Neutrophil (primary cell): ENCODE data around the gene BRMS1L.

ENCODE experiments used
- H3K27ac ChIP-seq: fragments of 200-600 bp; sonication (generic); 2 replicates; pipeline ENCODE4 v1.5.1; 2016; ENCODE audit warnings: mild to moderate bottlenecking, moderate library complexity
- H3K27me3 ChIP-seq: fragments of 200-600 bp; sonication (generic); 2 replicates; pipeline ENCODE4 v1.6.0; 2016; ENCODE audit warnings: mild to moderate bottlenecking
- H3K36me3 ChIP-seq: fragments of 200-600 bp; sonication (generic); 2 replicates; pipeline ENCODE4 v1.5.1; 2017
- H3K4me1 ChIP-seq, 2 experiments: fragments of 200-600 bp in 1 of 2; sonication (generic) in 1 of 2; 1 replicate in 1 of 2; 2 replicates in 1 of 2; pipeline versions ENCODE4 v1.5.1 to v1.6.1; 2013 to 2016; ENCODE audit warnings: low read depth in 1 of 2, low read length in 1 of 2, mild to moderate bottlenecking in 1 of 2, moderate library complexity in 1 of 2; ENCODE audit not compliant: control insufficient read depth in 1 of 2, insufficient read depth in 1 of 2
- H3K4me3 ChIP-seq, 2 experiments: fragments of 200-600 bp in 1 of 2; sonication (generic) in 1 of 2; 1 replicate in 1 of 2; 2 replicates in 1 of 2; pipeline ENCODE4 v1.5.1; 2013 to 2016; ENCODE audit warnings: low read depth in 1 of 2, low read length in 1 of 2, mild to moderate bottlenecking in 1 of 2, moderate library complexity in 1 of 2
- H3K9me3 ChIP-seq: fragments of 200-600 bp; sonication (generic); 2 replicates; pipeline ENCODE4 v1.5.1; 2016
- CTCF ChIP-seq: fragments of 200-600 bp; sonication (generic); IDR thresholded peaks from 2 replicates; pipeline ENCODE4 v1.5.1; 2016; ENCODE audit warnings: antibody characterized with exemption

The BRMS1L gene

GRCh38 chr14:35897616-35898111, 71.5 kb downstream of the BRMS1L start:
- H3K9me3 ChIP-seq: no peaks in the 10 kb centered on the region
- no peaks in the 10 kb centered on the region for H3K27me3 ChIP-seq
- H3K4me1 ChIP-seq: no peaks in the 10 kb centered on the region
- TF ChIP-seq CTCF: no peak
- H3K27ac ChIP-seq: no peak overlapping the region
- H3K36me3 ChIP-seq: no peaks in the 10 kb centered on the region
- H3K4me3 ChIP-seq: no peak overlapping the region

GRCh38 chr14:35898217-35898775, 72.2 kb downstream of the BRMS1L start:
- TF ChIP-seq CTCF: no peak
- no peaks in the 10 kb centered on the region for H3K36me3 ChIP-seq

GRCh38 chr14:35900741-35901140, 74.6 kb downstream of the BRMS1L start:
- no peak for TF ChIP-seq CTCF
- Histone ChIP-seq H3K4me1 (no peaks in the 10 kb centered on the region), H3K4me3 (no peak overlapping the region), H3K27me3 (peaks cover 3% of the 10 kb centered on the region), H3K9me3 (no peaks in the 10 kb centered on the region), H3K36me3 (no peaks in the 10 kb centered on the region), H3K27ac (no peak overlapping the region)

More at GRCh38 chr14:35898217-35898775, 72.2 kb downstream of the BRMS1L start:
- Histone ChIP-seq H3K9me3 (no peaks in the 10 kb centered on the region), H3K27me3 (no peaks in the 10 kb centered on the region), H3K4me1 (no peaks in the 10 kb centered on the region), H3K27ac (no peak overlapping the region), H3K4me3 (no peak overlapping the region)

GRCh38 chr14:35909665-35910064, 83.5 kb downstream of the BRMS1L start:
- no peak for TF ChIP-seq CTCF
- H3K36me3 ChIP-seq: no peaks in the 10 kb centered on the region
- no peaks in the 10 kb centered on the region for H3K4me1 ChIP-seq
- H3K4me3 ChIP-seq: no peak overlapping the region
- H3K27ac ChIP-seq: no peak overlapping the region
- peaks cover 4% of the 10 kb centered on the region for H3K27me3 ChIP-seq
- H3K9me3 ChIP-seq: no peaks in the 10 kb centered on the region

- Histone ChIP-seq H3K27ac (no peak overlapping the region), H3K27me3 (peaks cover 4% of the 10 kb centered on the region), H3K36me3 (no peaks in the 10 kb centered on the region), H3K4me3 (no peak overlapping the region), H3K9me3 (no peaks in the 10 kb centered on the region), H3K4me1 (no peaks in the 10 kb centered on the region)
- no peak for TF ChIP-seq CTCF
Observed at GRCh38 chr14:35910191-35910590, 84.1 kb downstream of the BRMS1L start.
